GM13977 (cell line): Measurements from ENCODE around the gene ANKMY1.

ENCODE experiments used
- DNase-seq: peaks from one replicate; pipeline ENCODE4 v3.0.0; 2012; ENCODE audit warnings: low spot score
- CTCF ChIP-seq: IDR thresholded peaks from 2 replicates; pipeline ENCODE4 v1.5.1; 2012; ENCODE audit warnings: mild to moderate bottlenecking, control low read depth; ENCODE audit not compliant: insufficient read depth; ENCODE audit errors: extremely low read depth, missing control alignments
- in situ Hi-C: fragments of 300-500 bp; cut with MboI; formaldehyde crosslinking; loops from one replicate; pipeline ENCODE4 v1.12.0; 2022; ENCODE audit warnings: low sequenced_read_pairs, low pct_unique_long_range_greater_than_20kb, mixed read lengths, inconsistent platforms; ENCODE audit not compliant: unreplicated experiment

Gene ANKMY1

GRCh38 chr2:240443891-240444301 is 113.9 kb downstream of the ANKMY1 start:
- no peak for TF ChIP-seq CTCF
- DNase-seq = no peak
- in situ Hi-C loops = no loop called here

DNA sequence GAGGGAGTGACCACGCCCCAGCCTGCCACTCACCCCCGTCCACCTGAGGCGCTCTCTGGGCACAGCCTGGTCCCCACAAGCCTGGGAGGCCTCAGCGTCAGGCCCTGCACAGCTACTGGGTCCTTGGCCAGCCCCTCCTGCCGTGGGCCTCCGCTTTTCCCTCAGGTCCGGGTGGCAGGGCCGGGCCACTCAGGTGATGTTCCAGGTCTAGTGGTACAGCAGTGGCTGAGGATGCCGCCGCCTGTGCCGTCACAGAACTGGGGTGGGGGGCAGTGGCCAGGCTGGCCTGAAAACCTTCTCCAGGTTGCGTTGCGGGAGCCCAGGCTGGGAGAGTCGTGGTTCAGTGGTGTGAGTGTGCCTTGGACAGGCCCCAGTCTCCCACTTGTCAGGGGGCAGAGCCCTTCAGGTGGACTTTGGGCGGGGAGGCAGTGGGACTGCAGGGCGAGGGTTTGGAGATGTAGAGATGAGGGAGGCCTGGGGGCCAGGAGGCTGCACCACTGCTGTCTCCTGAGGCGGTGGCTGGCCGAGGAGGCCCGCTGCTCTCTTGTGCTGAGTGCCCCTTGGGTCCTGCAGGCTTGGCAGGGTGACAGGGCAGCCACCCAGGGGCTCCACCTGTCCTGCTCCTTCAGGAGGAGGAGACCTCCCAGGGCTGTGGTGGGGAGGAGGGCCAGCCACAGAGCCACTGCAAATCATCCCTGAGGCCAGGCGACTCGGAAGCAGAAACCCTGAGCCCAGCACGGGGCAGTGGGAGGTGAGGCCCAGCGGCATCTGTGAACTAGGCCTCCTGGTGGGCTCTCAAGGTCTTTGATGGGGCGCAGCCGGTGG is 114.7 kb downstream of the ANKMY1 start:
- in situ Hi-C loops = no loop called here
- no peak for DNase-seq
- no peak for TF ChIP-seq CTCF

DNA sequence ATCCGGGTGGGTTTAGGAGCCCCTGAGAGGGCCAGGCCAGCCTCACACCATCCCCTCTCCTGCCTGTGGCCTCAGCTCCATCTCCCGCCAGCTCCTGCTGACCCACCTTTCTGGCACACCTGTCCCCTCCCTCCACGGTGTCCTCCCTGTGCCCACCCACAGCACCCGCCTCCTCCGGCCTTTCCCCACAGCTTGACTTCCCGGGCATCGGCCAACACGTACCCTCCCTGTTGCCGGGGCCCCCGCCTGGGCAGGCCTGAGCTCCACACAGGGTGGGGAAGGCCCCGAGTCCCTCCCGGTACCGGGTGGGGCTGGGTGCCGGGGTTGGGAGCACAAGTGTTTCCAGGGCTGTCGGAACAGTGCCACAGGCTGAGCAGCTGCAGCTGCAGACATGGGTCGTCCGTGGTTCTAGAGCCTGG is 115.8 kb downstream of the ANKMY1 start:
- TF ChIP-seq CTCF = no peak
- DNase-seq = no peak
- in situ Hi-C loops = no loop called here

- in situ Hi-C loops = no loop called here
- DNase-seq = no peak
- TF ChIP-seq CTCF = no peak
These were observed 116.3 kb downstream of the ANKMY1 start for GRCh38 chr2:240441326-240441992.

DNA sequence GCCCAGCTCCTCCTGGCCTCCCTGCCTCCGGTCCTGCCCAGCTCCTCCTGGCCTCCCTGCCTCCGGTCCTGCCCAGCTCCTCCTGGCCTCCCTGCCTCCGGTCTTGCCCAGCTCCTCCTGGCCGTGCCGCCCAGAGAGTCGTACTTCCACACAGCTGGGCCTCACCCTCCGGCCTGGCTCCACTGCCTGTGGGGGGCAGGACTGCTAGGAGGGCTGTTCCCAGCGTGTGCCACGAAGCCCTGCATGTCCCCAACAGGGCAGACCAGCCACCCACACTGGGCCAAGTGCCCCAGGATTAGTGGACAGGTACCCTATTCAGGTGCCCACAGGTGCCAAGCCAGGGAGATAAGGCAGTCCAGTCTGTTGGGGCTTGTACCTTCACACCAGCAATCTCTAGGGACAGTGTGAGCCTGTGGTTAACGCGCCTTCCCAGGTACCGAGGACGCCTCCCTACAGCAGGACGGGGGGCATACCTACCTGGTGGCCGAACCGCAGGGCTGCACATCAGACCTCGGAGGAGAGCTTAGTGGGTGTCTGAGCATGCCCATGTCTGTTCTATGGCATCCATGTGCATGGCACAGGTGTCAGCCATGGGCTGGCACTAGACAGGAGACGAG is 117.0 kb downstream of the ANKMY1 start:
- TF ChIP-seq CTCF = no peak
- no peak for DNase-seq
- in situ Hi-C loops = no loop called here

- in situ Hi-C loops = no loop called here
- DNase-seq = no peak
- no peak for TF ChIP-seq CTCF
These were observed 117.5 kb downstream of the ANKMY1 start for GRCh38 chr2:240440251-240440650.
